IPS-18c (cell line): ENCODE data around the gene RNF121.

ENCODE experiments used
- H3K4me3 ChIP-seq: 2 replicates; pipeline ENCODE4 v1.7.0; 2013; ENCODE audit warnings: low read depth, mild to moderate bottlenecking, low read length, moderate library complexity; ENCODE audit not compliant: insufficient read depth
- H3K9me3 ChIP-seq: one replicate; pipeline ENCODE4 v1.6.1; 2013; ENCODE audit warnings: mild to moderate bottlenecking, low read length, moderate library complexity; ENCODE audit not compliant: control insufficient read depth, insufficient read depth

RNF121 gene

GRCh38 chr11:71930556-71931244 lies 1.9 kb downstream of the RNF121 start:
- no peak overlapping the region for H3K4me3 ChIP-seq
- H3K9me3 ChIP-seq, result no peaks in the 10 kb centered on the region

GRCh38 chr11:71931245-71931602 lies 2.4 kb downstream of the RNF121 start:
- no peaks in the 10 kb centered on the region for H3K9me3 ChIP-seq
- no peak overlapping the region for H3K4me3 ChIP-seq

DNA sequence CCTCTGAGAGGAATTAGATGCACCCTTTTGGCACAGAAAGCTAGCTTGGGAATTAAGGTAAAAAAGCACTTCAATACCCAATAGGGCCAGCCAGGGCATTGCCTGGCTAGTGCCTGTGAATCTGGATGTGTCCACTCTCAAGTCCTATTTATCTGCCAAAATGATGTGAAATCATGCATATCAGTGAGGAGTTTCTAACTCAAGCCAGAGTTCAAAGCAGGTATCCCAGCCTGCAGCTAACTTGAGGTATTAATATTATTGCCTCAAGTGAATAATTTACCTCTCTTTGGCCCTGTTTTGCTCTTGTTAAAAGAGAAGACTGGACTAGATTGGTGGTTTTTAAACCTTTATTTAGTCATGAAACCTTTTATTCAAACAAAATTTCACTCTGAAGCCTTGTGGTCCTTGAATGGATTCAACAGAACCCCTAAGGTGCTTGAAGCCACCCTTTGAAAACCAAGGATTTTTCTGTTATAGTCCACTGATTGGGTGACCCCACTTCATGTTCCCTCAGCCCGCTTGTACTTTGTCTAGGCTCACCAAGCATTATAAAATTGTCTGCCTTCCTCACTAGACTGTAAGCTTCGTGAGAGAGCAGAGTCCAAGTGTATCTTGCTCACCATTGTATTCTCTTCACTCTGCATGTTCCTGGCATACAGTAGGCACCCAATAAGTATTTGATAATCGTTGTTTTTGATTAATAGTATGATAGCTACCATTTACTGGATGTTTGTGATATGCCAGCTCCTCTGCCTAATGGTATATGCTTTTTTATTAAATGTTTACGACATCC lies 4.5 kb downstream of the RNF121 start:
- Histone ChIP-seq H3K9me3 (no peaks in the 10 kb centered on the region), H3K4me3 (no peak overlapping the region)

GRCh38 chr11:71934213-71934612 lies 5.4 kb downstream of the RNF121 start:
- H3K9me3 ChIP-seq, result no peaks in the 10 kb centered on the region
- no peak overlapping the region for H3K4me3 ChIP-seq

DNA sequence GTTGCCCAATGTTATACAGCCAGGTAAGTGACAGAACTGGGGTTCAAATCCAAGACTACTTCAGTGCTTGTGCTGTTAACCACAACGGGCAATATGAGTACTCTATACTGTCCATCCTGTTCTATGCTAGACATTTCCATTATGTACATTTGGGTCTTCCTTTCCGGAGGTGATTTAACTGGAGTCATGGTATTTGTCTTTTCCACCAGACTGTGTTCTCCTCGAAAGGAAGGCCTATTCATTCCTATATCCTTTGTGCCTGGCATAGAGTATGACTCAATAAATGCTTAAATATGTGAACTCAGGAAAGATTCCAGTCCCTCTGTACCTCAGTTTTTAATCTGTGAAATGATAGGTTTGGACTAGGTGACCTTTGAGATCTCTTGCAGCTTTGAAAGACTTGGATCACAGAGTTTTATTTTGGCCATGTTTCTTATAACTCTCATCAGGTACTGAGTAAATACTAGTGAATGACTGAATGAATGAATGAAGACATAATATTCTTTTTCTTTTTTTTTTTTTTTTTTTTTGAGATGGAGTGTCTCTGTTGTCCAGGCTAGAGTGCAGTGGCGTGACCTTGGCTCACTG lies 6.6 kb downstream of the RNF121 start:
- Histone ChIP-seq H3K4me3 (no peak overlapping the region), H3K9me3 (no peaks in the 10 kb centered on the region)

GRCh38 chr11:71936825-71937224 lies 8.0 kb downstream of the RNF121 start:
- no peak overlapping the region for H3K4me3 ChIP-seq
- no peaks in the 10 kb centered on the region for H3K9me3 ChIP-seq

DNA sequence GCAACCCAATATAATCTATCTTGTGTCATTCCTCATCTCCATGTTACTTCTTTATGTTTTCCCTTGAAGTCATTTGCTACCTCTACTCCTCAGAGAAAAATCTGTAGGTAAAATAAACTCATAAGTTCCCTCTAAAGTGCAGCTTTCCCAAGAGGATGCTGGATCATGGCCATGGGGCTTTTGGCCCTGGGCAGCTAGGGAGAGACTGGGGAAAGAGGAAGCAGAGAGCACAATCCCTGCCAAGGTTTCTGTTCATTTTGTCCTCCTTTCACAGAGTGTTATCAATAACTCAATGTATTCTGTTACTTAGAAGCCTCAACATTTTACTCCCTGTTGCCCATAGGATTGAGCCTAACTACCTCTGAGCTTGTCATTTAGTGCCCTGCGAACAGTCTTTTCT lies 9.0 kb downstream of the RNF121 start:
- no peak overlapping the region for H3K4me3 ChIP-seq
- no peaks in the 10 kb centered on the region for H3K9me3 ChIP-seq

DNA sequence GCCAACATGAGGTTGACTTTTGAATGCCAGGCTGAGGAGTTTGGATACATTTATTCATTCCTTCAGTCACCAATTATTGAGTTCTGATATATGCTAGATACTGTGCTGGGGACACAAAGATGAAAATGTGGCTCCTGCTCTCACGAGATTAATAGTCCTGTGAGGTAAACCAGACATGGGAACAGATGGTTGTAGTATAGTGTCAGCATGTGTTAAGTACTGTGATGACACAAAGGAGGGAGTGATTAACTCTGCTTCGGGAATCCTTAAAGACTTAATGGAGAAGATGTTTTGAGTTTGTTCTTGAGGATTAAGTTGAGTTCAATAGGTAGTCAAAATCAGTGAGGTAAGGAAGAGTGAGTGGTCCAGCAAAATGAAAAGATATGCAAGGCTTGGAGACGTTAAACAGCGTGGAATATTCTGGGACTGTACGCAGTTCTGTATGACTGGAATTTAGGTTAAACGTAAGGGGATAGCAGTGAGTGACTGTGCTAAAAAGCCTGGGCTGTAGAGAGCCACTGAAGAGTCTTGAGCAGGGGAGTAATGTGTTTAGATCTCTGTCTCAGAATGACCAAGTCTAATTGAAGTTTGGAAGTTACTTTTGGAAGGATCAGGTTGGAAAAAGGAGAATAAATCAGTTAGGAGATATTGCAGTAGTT lies 11.8 kb downstream of the RNF121 start:
- no peaks in the 10 kb centered on the region for H3K9me3 ChIP-seq
- H3K4me3 ChIP-seq, result no peak overlapping the region

- no peak overlapping the region for H3K4me3 ChIP-seq
- no peaks in the 10 kb centered on the region for H3K9me3 ChIP-seq
These were observed 17.3 kb downstream of the RNF121 start for GRCh38 chr11:71946144-71946571.

DNA sequence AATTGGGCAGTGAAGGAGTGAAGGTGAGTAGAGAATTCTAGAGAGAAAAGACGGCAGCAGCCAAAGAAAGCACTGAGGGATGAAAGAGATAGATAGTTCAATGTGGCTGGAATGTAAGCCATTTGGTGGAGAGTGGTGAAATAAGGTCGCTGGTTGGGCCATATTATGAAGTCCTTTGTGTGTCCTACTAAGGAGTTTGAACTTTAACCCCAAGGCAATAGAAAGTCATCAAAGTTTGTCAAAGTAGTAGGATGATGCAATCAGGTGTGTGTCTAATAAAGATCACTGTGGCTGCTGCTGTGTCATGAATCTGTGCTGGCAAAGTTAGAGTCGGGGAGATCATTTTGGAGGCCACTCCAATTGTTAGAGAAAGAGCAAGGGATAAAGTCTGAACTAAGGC lies 18.7 kb downstream of the RNF121 start:
- H3K4me3 ChIP-seq, result no peak overlapping the region
- H3K9me3 ChIP-seq, result no peaks in the 10 kb centered on the region

- no peak overlapping the region for H3K4me3 ChIP-seq
- H3K9me3 ChIP-seq, result no peaks in the 10 kb centered on the region
These were observed 19.6 kb downstream of the RNF121 start for GRCh38 chr11:71948314-71949027.

- H3K9me3 ChIP-seq, result no peaks in the 10 kb centered on the region
- H3K4me3 ChIP-seq, result no peak overlapping the region
These were observed 20.2 kb downstream of the RNF121 start for GRCh38 chr11:71949034-71949433.

- no peaks in the 10 kb centered on the region for H3K9me3 ChIP-seq
- no peak overlapping the region for H3K4me3 ChIP-seq
These were observed 23.0 kb downstream of the RNF121 start for GRCh38 chr11:71951741-71952310.

- H3K9me3 ChIP-seq, result no peaks in the 10 kb centered on the region
- H3K4me3 ChIP-seq, result no peak overlapping the region
These were observed 27.1 kb downstream of the RNF121 start for GRCh38 chr11:71955898-71956456.

DNA sequence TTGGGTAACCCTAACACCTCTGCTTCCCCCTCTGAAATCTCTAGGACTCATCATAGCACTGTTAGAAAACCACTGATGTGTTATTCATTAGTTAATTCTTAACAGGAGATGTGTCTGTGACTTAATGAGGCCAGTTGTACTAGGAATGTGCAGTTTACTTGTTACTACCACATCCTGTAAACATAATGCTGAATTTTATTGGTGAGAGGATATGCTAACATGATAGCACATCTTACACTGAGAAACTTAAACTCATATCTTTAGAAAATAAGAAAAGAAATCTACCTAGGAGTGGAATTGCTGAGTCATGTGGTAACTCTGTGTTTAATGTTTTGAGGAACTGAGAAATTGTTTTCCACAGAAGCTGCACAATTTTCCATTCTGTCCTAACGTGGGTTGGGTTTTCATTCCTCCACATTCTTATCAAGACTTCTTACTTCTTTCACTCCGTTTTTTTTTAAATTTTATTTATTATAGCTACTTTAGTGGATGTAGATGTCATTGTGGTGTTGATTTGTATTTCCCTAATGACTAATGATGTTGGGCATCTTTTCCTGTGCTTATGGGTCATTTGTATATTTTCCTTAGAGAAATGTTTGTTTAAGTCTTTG lies 33.7 kb downstream of the RNF121 start:
- Histone ChIP-seq H3K4me3 (no peak overlapping the region), H3K9me3 (no peaks in the 10 kb centered on the region)

DNA sequence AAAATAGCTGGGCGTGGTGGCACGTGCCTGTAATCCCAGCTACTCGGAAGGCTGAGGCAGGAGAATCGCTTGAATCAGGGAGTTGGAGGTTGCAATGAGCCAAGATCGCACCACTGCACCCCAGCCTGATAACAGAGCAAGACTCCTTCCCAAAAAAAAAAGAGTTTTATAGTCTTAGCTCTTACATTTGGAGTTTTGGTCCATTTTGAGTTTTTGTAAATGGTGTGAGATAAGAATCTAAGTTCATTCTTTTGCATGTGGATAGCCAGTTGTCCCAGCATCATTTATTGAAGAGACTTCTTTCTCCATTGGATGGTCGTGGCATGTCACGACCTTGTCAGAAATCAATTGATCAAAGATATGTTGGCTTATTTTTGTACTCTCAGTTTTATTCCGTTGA lies 34.6 kb downstream of the RNF121 start:
- Histone ChIP-seq H3K4me3 (no peak overlapping the region), H3K9me3 (no peaks in the 10 kb centered on the region)
